HCT116 (cell line): ENCODE data around the gene CDR2.

Experiments used
- CEBPB ChIP-seq: IDR thresholded peaks from 2 replicates; pipeline ENCODE4 v1.6.1; 2012; ENCODE audit warnings: low read depth
- CTCF ChIP-seq, 3 experiments: fragments of 200-600 bp in 1 of 3; sonication (generic) in 1 of 3; IDR thresholded peaks in 2 of 3; conservative IDR thresholded peaks in 1 of 3; 2 replicates each; pipeline ENCODE4 v1.5.1; 2012 to 2017; ENCODE audit warnings: low read depth in 2 of 3, low read length in 2 of 3, antibody characterized with exemption in 1 of 3, borderline replicate concordance in 1 of 3, control low read depth in 1 of 3, mild to moderate bottlenecking in 1 of 3, mixed read lengths in 1 of 3, mixed run types in 1 of 3, moderate library complexity in 1 of 3; ENCODE audit not compliant: insufficient read depth in 1 of 3
- MAX ChIP-seq: IDR thresholded peaks from 2 replicates; pipeline ENCODE4 v1.6.1; 2012
- POLR2A ChIP-seq: IDR thresholded peaks from 2 replicates; pipeline ENCODE4 v1.7.0; 2011; ENCODE audit warnings: borderline replicate concordance; ENCODE audit not compliant: insufficient read depth, insufficient read length; ENCODE audit errors: extremely low read depth
- POLR2AphosphoS5 ChIP-seq: IDR thresholded peaks from 2 replicates; pipeline ENCODE4 v1.6.1; 2011; ENCODE audit warnings: mild to moderate bottlenecking, low read depth, low read length, moderate library complexity
- RAD21 ChIP-seq: IDR thresholded peaks from 2 replicates; pipeline ENCODE4 v1.6.1; 2012; ENCODE audit warnings: low read depth, mild to moderate bottlenecking
- SP1 ChIP-seq: IDR thresholded peaks from 2 replicates; pipeline ENCODE4 v1.6.1; 2012; ENCODE audit warnings: low read depth
- TCF7L2 ChIP-seq: IDR thresholded peaks from 2 replicates; pipeline ENCODE4 v1.7.0; 2011; ENCODE audit warnings: borderline replicate concordance, inconsistent platforms; ENCODE audit not compliant: insufficient read depth, insufficient read length; ENCODE audit errors: extremely low read depth
- YY1 ChIP-seq: IDR thresholded peaks from 2 replicates; pipeline ENCODE4 v1.6.1; 2011; ENCODE audit warnings: low read length, low read depth, moderate library complexity, mild to moderate bottlenecking; ENCODE audit not compliant: insufficient replicate concordance; ENCODE audit errors: extremely low read depth
- ZBTB33 ChIP-seq: IDR thresholded peaks from 2 replicates; pipeline ENCODE4 v1.6.1; 2011; ENCODE audit warnings: mild to moderate bottlenecking, low read length, moderate library complexity; ENCODE audit not compliant: insufficient replicate concordance; ENCODE audit errors: extremely low read depth
- ZNF274 ChIP-seq: fragments of 200-500 bp; sonication (Bioruptor generic); IDR thresholded peaks from 2 replicates; pipeline ENCODE4 v1.6.1; 2014; ENCODE audit warnings: mild to moderate bottlenecking, low read depth, low read length, inconsistent platforms

GRCh38 chr16:22330326-22330725, 44.1 kb downstream of the CDR2 start:
- TF ChIP-seq SP1 (no peak), POLR2AphosphoS5 (no peak), CEBPB (no peak), RAD21 (no peak), POLR2A (no peak), CTCF (IDR thresholded peaks at IDR 0.05 in 2 of 3, conservative IDR thresholded peaks at IDR 0.05 in 1 of 3; ENCODE audit: borderline replicate concordance in 1 of 3, insufficient read depth in 1 of 3, low read depth in 2 of 3, low read length in 2 of 3) (no peak), YY1 (no peak), ZNF274 (no peak), MAX (no peak), ZBTB33 (no peak), TCF7L2 (no peak)
